HCT116 (cell line): ENCODE results near the gene BICRAL. TPM values are rescaled to one million over a fixed set of nuclear protein-coding genes. Genes with fewer than 3 reads are reported as not detected.

Experiments used
- ATAC-seq: fragments of 200-7000 bp; cut with Tn5 transposase; 2 replicates; pipeline ENCODE4 v1.9.1; 2020; ENCODE audit warnings: mild to moderate bottlenecking, moderate library complexity
- BruUV-seq: library from RNA; stranded (reverse); fragments of 400-500 nt; replicated peaks from 2 replicates; lab custom pipeline; 2021; lab: Mats Ljungman, UMichigan
- CTCF ChIA-PET: fragments of 300-600 bp; sonication (Branson Sonifier 250); formaldehyde crosslinking; loops from one replicate; lab custom pipeline; 2021; ENCODE audit warnings: antibody characterized with exemption; lab: Charles Lee
- POLR2A ChIA-PET: fragments of 300-600, 350-600 bp; sonication (Branson Sonifier 250); formaldehyde crosslinking; loops from one replicate; lab custom pipeline; 2021; ENCODE audit warnings: antibody characterized with exemption; lab: Charles Lee
- RAD21 ChIA-PET, 2 experiments: fragments of 300-600 bp; sonication (Branson Sonifier 250); formaldehyde crosslinking; loops; one replicate each; lab custom pipeline; 2023; ENCODE audit warnings: low total read pairs in 2 of 2; ENCODE audit not compliant: uncharacterized antibody in 2 of 2, unreplicated experiment in 2 of 2, low non-redundant PET in 1 of 2; lab: Charles Lee
- DNase-seq: peaks from one replicate; pipeline ENCODE4 v3.0.0-alpha.2; 2010; ENCODE audit warnings: low read depth, low spot score
- H2AFZ ChIP-seq: fragments of 200-600 bp; shearing (Covaris generic), sonication (generic); 2 replicates; pipeline ENCODE4 v1.6.1; 2017; ENCODE audit warnings: low read depth, mixed run types, mixed read lengths, antibody characterized with exemption, low read length; ENCODE audit not compliant: poor library complexity, severe bottlenecking
- H3K27ac ChIP-seq: 2 replicates; pipeline ENCODE4 v1.5.1; 2012; ENCODE audit warnings: low read depth, low read length
- H3K27me3 ChIP-seq: fragments of 200-600 bp; sonication (generic); 2 replicates; pipeline ENCODE4 v1.6.1; 2016; ENCODE audit warnings: mixed run types, low read length, mixed read lengths; ENCODE audit not compliant: insufficient read depth
- H3K36me3 ChIP-seq, 2 experiments: fragments of 200-500 bp in 1 of 2; fragments of 200-600 bp in 1 of 2; sonication (Bioruptor generic) in 1 of 2; sonication (generic) in 1 of 2; 2 replicates each; pipeline versions ENCODE4 v1.5.1 to v1.6.1; 2014 to 2016; ENCODE audit warnings: low read length in 2 of 2, inconsistent platforms in 1 of 2, mixed read lengths in 1 of 2, mixed run types in 1 of 2; ENCODE audit not compliant: insufficient read depth in 2 of 2, control insufficient read depth in 1 of 2
- H3K4me1 ChIP-seq, 2 experiments: fragments of 200-600 bp in 1 of 2; sonication (generic) in 1 of 2; 2 replicates each; pipeline versions ENCODE4 v1.5.1 to v1.6.1; 2012 to 2017; ENCODE audit warnings: low read length in 2 of 2, inconsistent platforms in 1 of 2, mild to moderate bottlenecking in 1 of 2, mixed read lengths in 1 of 2, mixed run types in 1 of 2, moderate library complexity in 1 of 2; ENCODE audit not compliant: insufficient read depth in 2 of 2, control insufficient read depth in 1 of 2
- H3K4me2 ChIP-seq: fragments of 200-600 bp; sonication (generic); 2 replicates; pipeline ENCODE4 v1.6.1; 2017; ENCODE audit warnings: mixed run types, low read length, mixed read lengths
- H3K4me3 ChIP-seq, 2 experiments: fragments of 200-600 bp in 1 of 2; sonication (generic) in 1 of 2; replicated peaks in 1 of 2; 2 replicates each; pipeline ENCODE4 v1.5.1; 2011 to 2016; ENCODE audit warnings: low read length in 2 of 2, control low read depth in 1 of 2, low read depth in 1 of 2, mild to moderate bottlenecking in 1 of 2, mixed read lengths in 1 of 2, mixed run types in 1 of 2
- H3K79me2 ChIP-seq: fragments of 200-600 bp; sonication (generic); 2 replicates; pipeline ENCODE4 v1.6.1; 2017; ENCODE audit warnings: mild to moderate bottlenecking, mixed run types, low read length, moderate library complexity, mixed read lengths; ENCODE audit not compliant: insufficient read depth
- H3K9ac ChIP-seq: fragments of 200-600 bp; sonication (generic); 2 replicates; pipeline ENCODE4 v1.6.1; 2016; ENCODE audit warnings: low read length, mixed read lengths
- H3K9me2 ChIP-seq: fragments of 200-600 bp; sonication (generic), shearing (Covaris generic); 2 replicates; pipeline ENCODE4 v1.6.1; 2017; ENCODE audit warnings: mixed run types, mild to moderate bottlenecking, moderate library complexity; ENCODE audit not compliant: insufficient read depth
- H3K9me3 ChIP-seq, 2 experiments: fragments of 200-500 bp in 1 of 2; fragments of 200-600 bp in 1 of 2; sonication (Bioruptor generic) in 1 of 2; sonication (generic) in 1 of 2; 2 replicates each; pipeline ENCODE4 v1.6.1; 2014 to 2017; ENCODE audit warnings: low read length in 2 of 2, mixed read lengths in 2 of 2, inconsistent platforms in 1 of 2, low read depth in 1 of 2, mild to moderate bottlenecking in 1 of 2, mixed run types in 1 of 2, moderate library complexity in 1 of 2; ENCODE audit not compliant: control insufficient read depth in 1 of 2, insufficient read depth in 1 of 2
- H4K20me1 ChIP-seq: fragments of 200-600 bp; sonication (generic), shearing (Covaris generic); 2 replicates; pipeline ENCODE4 v1.6.1; 2017; ENCODE audit warnings: mixed run types, mild to moderate bottlenecking, moderate library complexity; ENCODE audit not compliant: insufficient read depth
- CEBPB ChIP-seq: IDR thresholded peaks from 2 replicates; pipeline ENCODE4 v1.6.1; 2012; ENCODE audit warnings: low read depth
- EGR1 ChIP-seq: IDR thresholded peaks from 2 replicates; pipeline ENCODE4 v1.6.1; 2012; ENCODE audit warnings: low read depth
- ELF1 ChIP-seq: IDR thresholded peaks from 2 replicates; pipeline ENCODE4 v1.6.1; 2012; ENCODE audit warnings: low read depth, borderline replicate concordance
- JUND ChIP-seq: IDR thresholded peaks from 2 replicates; pipeline ENCODE4 v1.6.1; 2012
- RAD21 ChIP-seq: IDR thresholded peaks from 2 replicates; pipeline ENCODE4 v1.6.1; 2012; ENCODE audit warnings: low read depth, mild to moderate bottlenecking
- SIN3A ChIP-seq: IDR thresholded peaks from 2 replicates; pipeline ENCODE4 v1.6.1; 2012; ENCODE audit warnings: low read depth
- SRF ChIP-seq: IDR thresholded peaks from 2 replicates; pipeline ENCODE4 v1.6.1; 2012; ENCODE audit warnings: low read depth
- ZFX ChIP-seq: fragments of 450-650 bp; IDR thresholded peaks from 2 replicates; pipeline ENCODE4 v1.6.1; 2017
- intact Hi-C: fragments of 100-400 bp; cut with micrococcal nuclease; formaldehyde crosslinking; loops from 2 replicates; pipeline ENCODE4 v1.10.0; 2022
- total RNA-seq: library from RNA; stranded (reverse); gene quantifications from one replicate; pipeline ENCODE4 v1.2.1, GENCODE V29; 2021; ENCODE audit not compliant: unreplicated experiment
- TF ChIP-seq, protein P1 (sequence below): IDR thresholded peaks from 2 replicates; pipeline ENCODE4 v1.6.1; 2012
- TF ChIP-seq, protein P2 (sequence below): IDR thresholded peaks from 2 replicates; pipeline ENCODE4 v1.6.1; 2012

Gene BICRAL
- total RNA-seq, 1 experiment from 2014 or later, result 14.9 TPM

DNA sequence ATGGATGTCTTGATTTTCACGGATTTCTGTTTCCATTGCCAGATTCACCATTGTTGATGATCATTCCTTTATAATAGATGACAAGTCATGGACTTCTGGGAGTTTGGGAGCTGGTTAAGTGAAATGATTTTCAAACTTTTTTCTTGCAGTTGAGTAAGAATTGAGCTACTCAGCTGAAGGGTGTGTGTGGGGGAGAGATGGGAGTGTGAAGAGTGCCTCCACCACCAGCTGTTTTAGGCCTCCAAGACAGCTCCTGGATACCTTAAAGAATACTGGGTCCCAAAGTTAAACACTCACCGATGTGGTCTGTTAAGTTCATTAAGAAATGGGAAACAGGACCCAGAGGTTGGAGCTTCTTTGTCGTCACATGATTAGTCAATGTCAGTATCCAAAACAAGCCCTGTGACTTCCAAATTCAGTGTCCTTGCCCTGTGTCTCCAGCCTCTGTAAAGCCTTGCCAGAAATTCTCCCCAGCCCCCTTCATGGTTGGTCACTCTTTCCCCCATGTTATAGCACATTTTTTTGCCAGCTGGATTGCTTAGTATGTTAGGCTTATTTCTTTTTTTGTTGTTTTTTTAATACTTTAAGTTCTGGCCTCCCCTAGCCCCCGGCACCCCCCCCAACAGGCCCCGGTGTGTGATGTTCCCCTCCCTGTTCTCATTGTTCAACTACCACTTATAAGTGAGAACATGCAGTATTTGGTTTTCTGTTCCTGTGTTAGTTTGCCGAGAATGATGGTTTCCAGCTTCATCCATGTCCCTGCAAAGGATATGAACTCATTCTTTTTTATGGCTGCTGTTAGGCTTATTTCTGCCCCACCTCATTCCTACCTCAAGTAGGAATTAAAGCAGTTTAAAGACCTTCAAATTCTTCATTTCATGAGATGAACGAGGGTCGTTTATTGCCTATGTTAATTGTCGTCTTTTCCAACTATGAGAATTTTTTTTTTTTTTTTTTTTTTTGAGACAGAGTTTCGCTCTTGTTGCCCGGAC, 26.9 kb downstream of the BICRAL start:
- H2AFZ ChIP-seq, result no peak overlapping the region
- no TSS peak for BruUV-seq
- H3K27ac ChIP-seq, result no peak overlapping the region
- H3K36me3 ChIP-seq, result no peaks in the 10 kb centered on the region
- ChIA-PET POLR2A (interaction anchor here (0.7 to 1.2 kb wide), 2 partner anchors 11 to 26 kb away, joined by 3 read pairs; no protein-coding TSS in a partner anchor), CTCF (no interaction called here), RAD21 (no interaction called here)
- no peaks in the 10 kb centered on the region for H3K79me2 ChIP-seq
- no peak overlapping the region for H3K9ac ChIP-seq
- intact Hi-C loops, result no loop called here
- DNase-seq, result no peak
- ATAC-seq, result no peak
- H3K4me1 ChIP-seq, result no peaks in the 10 kb centered on the region
- no peaks in the 10 kb centered on the region for H4K20me1 ChIP-seq
- no peaks in the 10 kb centered on the region for H3K9me2 ChIP-seq
- no peaks in the 10 kb centered on the region for H3K9me3 ChIP-seq
- no peaks in the 10 kb centered on the region for H3K27me3 ChIP-seq
- no peak overlapping the region for H3K4me3 ChIP-seq
- H3K4me2 ChIP-seq, result no peak overlapping the region
- TF ChIP-seq, protein P1, sequence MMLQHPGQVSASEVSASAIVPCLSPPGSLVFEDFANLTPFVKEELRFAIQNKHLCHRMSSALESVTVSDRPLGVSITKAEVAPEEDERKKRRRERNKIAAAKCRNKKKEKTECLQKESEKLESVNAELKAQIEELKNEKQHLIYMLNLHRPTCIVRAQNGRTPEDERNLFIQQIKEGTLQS, result no peak
- TF ChIP-seq, protein P2, sequence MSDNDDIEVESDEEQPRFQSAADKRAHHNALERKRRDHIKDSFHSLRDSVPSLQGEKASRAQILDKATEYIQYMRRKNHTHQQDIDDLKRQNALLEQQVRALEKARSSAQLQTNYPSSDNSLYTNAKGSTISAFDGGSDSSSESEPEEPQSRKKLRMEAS, result no peak
- TF ChIP-seq RAD21 (no peak), ELF1 (no peak), SIN3A (no peak), JUND (no peak), ZFX (no peak), SRF (no peak), CEBPB (no peak)

DNA sequence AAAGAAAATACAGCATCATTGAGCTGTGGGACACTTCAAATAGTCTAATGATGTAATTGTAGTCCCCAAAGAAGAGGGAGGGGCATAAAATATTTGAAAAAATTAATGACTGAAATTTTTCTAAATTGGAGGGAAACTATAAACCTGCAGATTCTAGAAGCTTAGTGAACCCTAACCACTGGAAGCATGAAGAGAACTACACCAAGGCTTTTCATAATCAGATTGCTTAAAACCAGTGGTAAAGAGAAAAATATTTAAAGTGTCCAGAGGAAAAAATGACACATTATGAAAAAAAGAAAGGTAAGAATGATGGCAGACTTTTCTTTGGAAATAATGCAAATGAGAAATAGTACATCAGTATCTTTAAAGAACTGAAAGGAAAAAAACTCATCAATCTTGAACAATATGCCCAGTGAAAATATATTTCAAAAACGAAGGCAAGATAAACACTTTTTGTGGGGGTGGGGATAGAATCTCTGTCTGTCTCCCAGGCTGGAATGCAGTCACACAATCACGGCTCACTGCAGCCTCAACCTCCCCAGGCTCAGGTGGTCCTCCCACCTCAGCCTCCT, 31.3 kb downstream of the BICRAL start:
- Histone ChIP-seq H3K9me2 (no peaks in the 10 kb centered on the region), H3K4me3 (no peak overlapping the region), H3K9ac (no peak overlapping the region), H3K4me2 (no peak overlapping the region), H4K20me1 (no peaks in the 10 kb centered on the region), H2AFZ (no peak overlapping the region), H3K4me1 (no peaks in the 10 kb centered on the region), H3K36me3 (no peaks in the 10 kb centered on the region), H3K27ac (no peak overlapping the region), H3K9me3 (no peaks in the 10 kb centered on the region), H3K27me3 (no peaks in the 10 kb centered on the region), H3K79me2 (no peaks in the 10 kb centered on the region)
- intact Hi-C loops, result no loop called here
- no peak for DNase-seq
- no TSS peak for BruUV-seq
- ChIA-PET RAD21 (no interaction called here), CTCF (no interaction called here), POLR2A (no interaction called here)
- no peak for TF ChIP-seq EGR1
- no peak for ATAC-seq
